Cardiac muscle cell (in vitro differentiated cells and primary cell): ENCODE results near the gene MCTP1. TPM values are rescaled to one million over a fixed set of nuclear protein-coding genes. Genes with fewer than 3 reads are reported as not detected.

Source experiments
- DNase-seq, 2 donors: peaks; one replicate each; pipeline versions ENCODE4 v3.0.0 to v3.0.0-alpha.2; 2010 to 2017; ENCODE audit warnings: low read depth in 1 of 2, low spot score in 1 of 2
- H3K27ac ChIP-seq: fragments of 200-600 bp; sonication (generic); 2 replicates; pipeline ENCODE4 v1.5.1; 2016
- H3K27me3 ChIP-seq: fragments of 200-600 bp; sonication (generic); 2 replicates; pipeline ENCODE4 v1.6.0; 2016; ENCODE audit warnings: control low read depth
- H3K36me3 ChIP-seq: fragments of 200-600 bp; sonication (generic); 2 replicates; pipeline ENCODE4 v1.5.1; 2016; ENCODE audit warnings: control low read depth
- H3K4me1 ChIP-seq: fragments of 200-600 bp; sonication (generic); 2 replicates; pipeline ENCODE4 v1.8.1; 2017; ENCODE audit warnings: low read depth, mild to moderate bottlenecking, mixed run types
- H3K4me3 ChIP-seq: fragments of 200-600 bp; sonication (generic); 2 replicates; pipeline ENCODE4 v1.5.1; 2016; ENCODE audit warnings: mild to moderate bottlenecking
- H3K9me3 ChIP-seq: fragments of 200-600 bp; sonication (generic); 2 replicates; pipeline ENCODE4 v1.5.1; 2017; ENCODE audit warnings: low read depth, mild to moderate bottlenecking, control low read depth
- polyA plus RNA-seq: library from polyadenylated mRNA; unstranded; fragments of >200 nt; fragmentation: Nextera tagmentation; extraction: Ambion mirVana; gene quantifications from 2 replicates; pipeline ENCODE4 v1.2.1, GENCODE V29; 2016
- total RNA-seq: library from RNA; depleted of rRNA; stranded (reverse); fragments of >200 nt; gene quantifications from 2 replicates; pipeline ENCODE4 v1.2.3, GENCODE V29; 2016
- TF ChIP-seq, protein P1 (sequence below): IDR thresholded peaks from 2 replicates; pipeline ENCODE4 v1.5.1; 2012; ENCODE audit warnings: low read depth, mild to moderate bottlenecking, low read length

The MCTP1 gene
- total and polyA plus RNA-seq, 2 experiments from 2014 or later = 1.4 TPM; not detected in 1

DNA sequence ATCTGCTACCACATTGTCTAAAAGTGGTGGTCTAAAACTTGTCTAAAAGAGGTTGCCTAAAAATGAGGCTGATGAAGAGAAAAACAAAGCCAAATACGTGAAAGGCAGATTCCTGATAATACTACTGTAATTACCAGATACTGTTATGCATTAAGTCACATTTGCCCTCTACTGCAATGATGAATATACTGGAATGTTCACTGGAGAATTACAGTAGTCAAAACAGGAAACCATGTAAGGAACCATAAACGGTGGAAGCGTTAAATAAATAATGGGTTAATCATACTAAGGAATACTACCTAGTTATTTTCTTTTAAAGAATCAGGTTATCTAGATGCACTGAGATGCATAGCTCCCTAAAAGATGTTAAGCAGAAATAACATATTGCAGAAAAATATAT lies 201.3 kb downstream of the MCTP1 start:
- Histone ChIP-seq H3K4me3 (no peak overlapping the region), H3K27me3 (peaks cover 5% of the 10 kb centered on the region), H3K27ac (no peak overlapping the region), H3K36me3 (no peaks in the 10 kb centered on the region), H3K4me1 (no peaks in the 10 kb centered on the region), H3K9me3 (no peaks in the 10 kb centered on the region)
- no peak for DNase-seq
- TF ChIP-seq, protein P1, sequence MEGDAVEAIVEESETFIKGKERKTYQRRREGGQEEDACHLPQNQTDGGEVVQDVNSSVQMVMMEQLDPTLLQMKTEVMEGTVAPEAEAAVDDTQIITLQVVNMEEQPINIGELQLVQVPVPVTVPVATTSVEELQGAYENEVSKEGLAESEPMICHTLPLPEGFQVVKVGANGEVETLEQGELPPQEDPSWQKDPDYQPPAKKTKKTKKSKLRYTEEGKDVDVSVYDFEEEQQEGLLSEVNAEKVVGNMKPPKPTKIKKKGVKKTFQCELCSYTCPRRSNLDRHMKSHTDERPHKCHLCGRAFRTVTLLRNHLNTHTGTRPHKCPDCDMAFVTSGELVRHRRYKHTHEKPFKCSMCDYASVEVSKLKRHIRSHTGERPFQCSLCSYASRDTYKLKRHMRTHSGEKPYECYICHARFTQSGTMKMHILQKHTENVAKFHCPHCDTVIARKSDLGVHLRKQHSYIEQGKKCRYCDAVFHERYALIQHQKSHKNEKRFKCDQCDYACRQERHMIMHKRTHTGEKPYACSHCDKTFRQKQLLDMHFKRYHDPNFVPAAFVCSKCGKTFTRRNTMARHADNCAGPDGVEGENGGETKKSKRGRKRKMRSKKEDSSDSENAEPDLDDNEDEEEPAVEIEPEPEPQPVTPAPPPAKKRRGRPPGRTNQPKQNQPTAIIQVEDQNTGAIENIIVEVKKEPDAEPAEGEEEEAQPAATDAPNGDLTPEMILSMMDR = no peak

DNA sequence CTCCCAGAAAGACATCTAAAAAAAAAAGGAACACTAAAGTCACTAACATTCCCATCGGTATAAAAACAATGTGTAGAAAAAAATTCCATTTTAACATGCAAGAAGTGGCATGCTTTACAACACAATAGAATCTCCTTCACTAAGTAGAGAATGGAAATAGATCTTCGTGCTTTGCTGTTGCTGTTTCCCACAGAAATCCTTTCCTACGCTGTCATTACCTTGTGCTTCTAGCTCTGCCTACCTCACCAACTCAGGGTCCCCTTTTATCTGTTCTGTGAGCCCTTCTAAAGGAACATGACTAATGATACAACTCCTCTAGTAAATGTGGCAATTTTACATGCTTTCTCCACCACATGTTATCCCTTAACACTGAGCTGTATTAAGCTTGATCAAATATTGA lies 202.9 kb downstream of the MCTP1 start:
- Histone ChIP-seq H3K9me3 (no peaks in the 10 kb centered on the region), H3K27ac (no peak overlapping the region), H3K4me3 (no peak overlapping the region), H3K4me1 (no peaks in the 10 kb centered on the region), H3K36me3 (no peaks in the 10 kb centered on the region), H3K27me3 (peaks cover 5% of the 10 kb centered on the region)
- DNase-seq = peak in 1 of 2 donors; percentile 31
- TF ChIP-seq, protein P1 = no peak

DNA sequence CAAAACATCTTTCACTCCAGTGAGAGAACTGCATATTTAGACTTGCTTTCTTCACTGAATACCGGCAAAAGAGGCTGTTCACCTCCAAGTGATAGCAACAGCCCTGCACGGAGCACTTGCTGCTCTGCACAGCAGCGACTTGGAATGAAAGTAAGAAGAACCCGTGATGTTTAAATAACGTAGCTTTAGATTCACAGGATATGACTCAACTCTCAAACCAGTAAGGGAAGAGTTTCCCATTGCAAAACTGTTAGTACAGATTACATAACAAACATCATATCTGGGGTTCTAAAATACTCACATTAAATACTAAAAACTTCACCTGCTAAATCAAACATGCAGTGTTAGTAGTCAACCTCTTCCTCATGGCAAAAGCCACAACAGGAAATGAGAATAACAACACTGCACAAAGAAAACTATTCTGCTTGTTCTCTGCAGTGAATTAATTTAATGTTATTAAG lies 203.4 kb downstream of the MCTP1 start:
- DNase-seq = peak in 1 of 2 donors; percentile 87
- TF ChIP-seq, protein P1 = no peak
- Histone ChIP-seq H3K27ac (no peak overlapping the region), H3K4me3 (no peak overlapping the region), H3K27me3 (peaks cover 5% of the 10 kb centered on the region), H3K4me1 (no peaks in the 10 kb centered on the region), H3K36me3 (no peaks in the 10 kb centered on the region), H3K9me3 (no peaks in the 10 kb centered on the region)

DNA sequence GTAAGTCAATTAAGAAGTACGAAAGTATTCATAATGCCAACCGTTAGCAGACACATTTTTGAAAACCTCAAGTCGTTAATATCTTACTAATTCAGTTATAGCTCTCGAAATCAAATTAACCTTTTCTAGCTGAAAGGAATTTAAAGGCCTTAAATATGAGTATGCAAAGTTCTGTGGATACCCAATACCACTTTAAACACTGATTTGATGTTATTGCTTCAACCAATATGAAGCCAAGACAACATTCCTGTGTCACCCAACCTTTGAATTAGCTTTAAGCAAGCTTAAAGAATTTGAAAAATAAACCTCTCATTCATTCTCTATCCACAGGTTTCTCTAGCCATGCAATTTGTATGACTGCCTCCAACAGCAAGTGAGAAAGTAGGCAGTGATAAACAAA lies 204.5 kb downstream of the MCTP1 start:
- Histone ChIP-seq H3K36me3 (no peaks in the 10 kb centered on the region), H3K4me3 (no peak overlapping the region), H3K9me3 (no peaks in the 10 kb centered on the region), H3K4me1 (no peaks in the 10 kb centered on the region), H3K27me3 (peaks cover 5% of the 10 kb centered on the region), H3K27ac (no peak overlapping the region)
- no peak for DNase-seq
- TF ChIP-seq, protein P1 = no peak

DNA sequence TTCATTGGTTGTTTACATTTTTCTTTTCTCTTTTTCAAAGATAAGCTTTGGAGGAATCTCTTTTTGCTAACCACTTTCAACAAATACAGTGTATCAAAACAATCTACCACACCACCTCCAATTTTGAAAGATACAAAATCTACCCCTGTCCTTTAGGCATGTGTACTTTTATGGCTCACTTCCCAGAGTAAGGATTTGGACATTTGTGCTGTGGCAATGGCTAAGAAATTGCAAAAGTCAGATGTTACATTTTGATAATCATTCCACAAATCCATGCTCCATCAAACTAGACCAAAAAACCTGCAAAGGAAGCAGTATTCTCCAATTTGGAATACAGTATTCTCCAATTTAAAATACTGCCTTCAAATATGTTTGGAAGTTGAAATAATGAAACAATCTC lies 204.9 kb downstream of the MCTP1 start:
- no peak overlapping the region for H3K27ac ChIP-seq
- H3K4me3 ChIP-seq = no peak overlapping the region
- peak in 1 of 2 donors; percentile 3 for DNase-seq
- TF ChIP-seq, protein P1 = no peak
- no peaks in the 10 kb centered on the region for H3K9me3 ChIP-seq
- H3K27me3 ChIP-seq = peaks cover 5% of the 10 kb centered on the region
- H3K36me3 ChIP-seq = no peaks in the 10 kb centered on the region
- no peaks in the 10 kb centered on the region for H3K4me1 ChIP-seq

DNA sequence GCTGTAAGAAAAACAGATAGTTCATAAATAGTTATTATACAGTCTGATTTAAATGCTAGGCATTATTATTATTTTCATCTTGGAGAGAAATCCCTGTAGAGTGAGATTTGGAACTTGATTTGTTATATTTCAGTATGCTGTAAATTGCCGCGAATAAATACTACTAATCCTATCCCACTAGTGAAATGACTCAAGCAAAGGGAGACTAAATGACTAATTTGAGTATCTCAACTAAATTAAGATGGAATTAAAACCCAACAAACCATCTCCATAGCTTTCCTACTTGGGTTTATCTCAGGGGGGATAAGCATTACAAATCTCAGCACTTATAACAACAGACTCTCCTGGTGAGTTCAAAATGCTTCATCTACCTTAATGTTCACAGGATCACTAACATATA lies 206.0 kb downstream of the MCTP1 start:
- H3K36me3 ChIP-seq = no peaks in the 10 kb centered on the region
- H3K9me3 ChIP-seq = no peaks in the 10 kb centered on the region
- no peak for DNase-seq
- TF ChIP-seq, protein P1 = no peak
- H3K4me1 ChIP-seq = no peaks in the 10 kb centered on the region
- peaks cover 5% of the 10 kb centered on the region for H3K27me3 ChIP-seq
- no peak overlapping the region for H3K4me3 ChIP-seq
- no peak overlapping the region for H3K27ac ChIP-seq
